ENCODE data around the gene RPTN.
"Not testable (repeated sequence)": the region's sequence is repeated elsewhere in the genome, so short reads cannot be mapped to it uniquely, and the experiment has no call there.

Gene RPTN

DNA sequence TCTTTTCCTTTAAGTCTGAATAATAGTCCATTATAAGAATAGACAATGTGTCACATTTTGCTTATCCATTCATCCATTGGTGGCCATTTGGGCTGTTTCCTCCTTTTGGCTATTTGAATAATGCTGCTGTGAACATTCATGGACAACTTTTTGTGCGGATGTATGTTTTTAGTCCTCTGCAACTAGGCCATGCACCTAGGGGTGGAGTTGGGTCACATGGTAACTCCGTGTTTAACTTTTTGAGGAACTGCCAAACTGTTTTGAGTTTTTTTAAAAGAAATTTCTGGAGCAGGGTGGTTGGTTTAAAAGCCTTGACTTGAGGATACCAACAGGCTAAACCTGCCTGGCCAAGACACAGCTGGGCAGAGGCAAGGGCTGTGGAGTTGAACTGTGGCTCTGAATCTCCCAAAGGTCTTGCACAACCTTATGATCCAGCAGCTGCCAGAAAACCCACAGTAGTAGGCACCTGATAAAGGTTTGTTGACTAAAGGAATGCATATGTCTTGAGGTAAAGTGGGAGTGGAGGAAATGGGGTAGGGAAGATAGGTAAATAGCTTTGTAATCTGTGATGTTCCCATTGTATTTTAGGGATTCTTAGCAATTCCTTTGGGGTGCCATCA lies 5.6 kb upstream of the RPTN start:
- no peak for DNase-seq (ENCODE audit: low spot score)

DNA sequence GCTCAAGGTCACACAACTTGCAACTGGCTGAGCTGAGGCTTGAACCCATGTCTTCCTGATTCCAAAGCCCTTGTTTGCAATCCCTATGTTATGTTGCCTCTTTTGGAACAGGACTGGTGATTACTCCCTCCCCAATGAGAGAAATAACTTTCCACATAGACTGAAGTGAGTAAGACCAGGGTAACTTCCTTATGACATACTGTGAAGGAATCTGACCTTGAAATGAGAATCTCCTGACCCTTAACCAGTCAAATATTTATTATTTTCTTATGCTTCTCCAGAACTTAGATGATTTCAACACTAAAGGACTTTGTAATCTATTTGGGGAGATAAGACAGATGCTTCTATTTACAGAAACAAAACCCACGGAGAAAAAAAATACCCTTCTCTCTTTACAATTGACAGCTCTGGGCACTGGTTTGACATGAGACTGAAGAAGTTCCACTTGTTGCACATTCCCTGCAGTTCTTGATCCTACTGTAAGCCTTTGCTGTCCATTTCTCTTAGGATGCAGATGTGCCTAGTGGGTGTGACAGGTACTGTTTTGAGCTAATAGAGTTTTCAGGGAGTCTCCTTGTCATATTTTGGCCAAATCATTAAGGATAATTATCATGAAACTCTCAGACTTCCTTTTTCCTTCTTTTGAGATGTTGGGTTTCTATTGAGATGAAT lies 3.9 kb upstream of the RPTN start:
- DNase-seq (ENCODE audit: low spot score) = no peak

GRCh38 chr1:152160576-152160975 lies 1.5 kb upstream of the RPTN start:
- no peak for DNase-seq (ENCODE audit: low spot score)

GRCh38 chr1:152153996-152154395 lies 5.0 kb downstream of the RPTN start:
- DNase-seq (ENCODE audit: low spot score) = no peak

- no peak for DNase-seq (ENCODE audit: low spot score)
These were observed 7.4 kb downstream of the RPTN start for GRCh38 chr1:152151646-152152045.

DNA sequence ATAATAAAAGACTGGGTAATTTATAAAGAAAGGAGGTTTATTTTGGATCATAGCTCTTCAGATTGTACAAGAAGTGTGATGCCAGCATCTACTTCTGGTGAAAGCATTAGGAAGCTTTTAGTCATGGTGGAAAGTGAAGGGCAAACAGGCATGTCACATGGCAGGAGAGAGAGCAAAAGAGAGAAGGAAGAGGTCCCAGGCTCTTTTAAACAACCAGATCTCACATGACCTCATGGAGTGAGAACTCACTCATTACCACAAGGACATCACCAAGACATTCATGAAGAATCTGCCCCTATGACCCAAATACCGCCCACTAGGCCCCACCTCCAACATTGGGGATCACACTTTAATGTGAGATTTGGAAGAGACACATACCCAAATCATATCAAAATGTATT lies 10.0 kb downstream of the RPTN start:
- no peak for DNase-seq (ENCODE audit: low spot score)

GRCh38 chr1:152148051-152148450 lies 11.0 kb downstream of the RPTN start:
- DNase-seq (ENCODE audit: low spot score) = no peak

DNA sequence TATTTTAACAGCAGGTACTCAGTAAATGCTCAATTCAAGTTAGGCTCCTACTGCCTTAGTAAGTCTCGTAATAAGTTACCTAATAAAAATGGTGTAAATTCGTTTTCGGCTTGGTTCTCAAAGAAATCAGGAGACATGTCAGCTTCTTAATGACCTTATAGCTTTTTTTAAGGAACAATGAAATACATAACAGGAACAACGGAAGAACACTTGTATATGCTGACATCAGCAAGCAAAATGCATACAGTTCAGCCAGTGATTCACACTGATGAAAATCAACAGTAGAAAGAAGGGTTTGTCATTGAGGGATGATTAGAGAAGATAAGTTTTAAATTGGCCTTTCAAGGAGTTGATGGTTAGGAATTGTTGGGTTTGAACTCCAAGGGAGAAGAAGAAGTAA lies 13.3 kb downstream of the RPTN start:
- DNase-seq (ENCODE audit: low spot score) = no peak

DNA sequence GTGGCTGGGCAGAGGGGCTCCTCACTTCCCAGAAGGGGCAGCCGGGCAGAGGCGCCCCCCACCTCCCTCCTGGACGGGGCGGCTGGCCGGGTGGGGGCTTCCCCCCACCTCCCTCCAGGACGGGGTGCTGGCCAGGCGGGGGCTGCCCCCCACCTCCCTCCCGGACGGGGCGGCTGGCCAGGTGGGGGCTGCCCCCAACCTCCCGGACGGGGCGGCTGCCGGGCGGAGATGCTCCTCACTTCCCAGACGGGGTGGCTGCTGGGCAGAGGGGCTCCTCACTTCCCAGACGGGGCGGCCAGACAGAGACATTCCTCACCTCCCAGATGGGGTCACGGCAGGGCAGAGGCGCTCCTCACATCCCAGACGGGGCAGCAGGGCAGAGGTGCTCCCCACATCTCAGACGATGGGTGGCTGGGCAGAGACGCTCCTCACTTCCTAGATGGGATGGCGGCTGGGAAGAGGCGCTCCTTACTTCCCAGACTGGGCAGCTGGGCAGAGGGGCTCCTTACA lies 14.3 kb downstream of the RPTN start:
- not testable (repeated sequence) for DNase-seq (ENCODE audit: low spot score)

GRCh38 chr1:152143150-152143887 lies 15.7 kb downstream of the RPTN start:
- DNase-seq (ENCODE audit: low spot score) = no peak

DNA sequence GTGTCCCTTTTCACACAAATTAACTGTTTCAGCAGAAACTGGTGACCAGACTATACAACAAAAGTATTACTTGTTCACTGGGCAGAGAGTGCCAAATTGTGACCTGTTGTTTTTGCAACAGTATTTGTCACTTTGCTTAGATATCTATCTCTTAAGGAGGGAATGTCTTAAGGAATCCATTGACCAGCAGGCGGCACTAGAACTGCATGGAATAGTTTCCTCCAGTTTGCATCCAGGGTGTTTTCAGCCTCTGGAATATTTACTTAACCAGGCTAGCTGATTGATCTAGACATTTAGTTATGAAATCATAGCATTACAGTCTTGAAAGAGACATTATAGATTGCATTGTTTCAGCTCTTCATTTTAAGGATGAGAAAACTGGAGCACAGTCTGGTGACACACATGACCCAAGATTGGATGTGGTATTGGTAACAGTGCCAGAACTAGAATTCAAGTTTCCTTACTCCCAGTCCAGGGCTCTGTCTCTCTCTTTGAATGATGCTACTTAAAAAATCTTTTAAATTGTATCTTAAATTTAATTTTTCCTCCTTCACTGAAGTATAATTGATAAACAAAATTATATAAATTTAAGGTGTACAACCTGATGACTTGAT lies 16.9 kb downstream of the RPTN start:
- peak; percentile 49 for DNase-seq (ENCODE audit: low spot score)

- DNase-seq (ENCODE audit: low spot score) = no peak
These were observed 21.8 kb downstream of the RPTN start for GRCh38 chr1:152137215-152137614.

DNA sequence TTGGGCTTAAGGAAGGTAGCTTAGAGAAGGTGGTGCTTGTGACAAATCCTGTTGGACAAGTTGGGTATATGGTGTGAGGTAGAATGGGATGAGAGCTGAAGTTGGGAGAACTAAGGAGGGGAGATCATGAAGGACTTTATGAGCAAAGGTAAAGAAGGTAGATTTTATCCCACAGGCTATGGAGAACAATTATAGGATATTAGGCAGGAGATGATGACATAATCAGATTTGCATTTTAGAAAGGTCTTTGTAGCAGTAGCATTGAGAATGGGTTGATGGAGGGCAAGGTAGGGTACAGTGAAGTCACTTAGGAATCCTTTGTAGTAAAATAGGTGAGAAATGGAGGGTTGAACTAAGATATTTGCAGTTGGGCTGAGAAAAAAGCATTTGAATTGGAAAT lies 28.8 kb downstream of the RPTN start:
- DNase-seq (ENCODE audit: low spot score) = no peak

- no peak for DNase-seq (ENCODE audit: low spot score)
These were observed 31.4 kb downstream of the RPTN start for GRCh38 chr1:152127673-152128072.

DNA sequence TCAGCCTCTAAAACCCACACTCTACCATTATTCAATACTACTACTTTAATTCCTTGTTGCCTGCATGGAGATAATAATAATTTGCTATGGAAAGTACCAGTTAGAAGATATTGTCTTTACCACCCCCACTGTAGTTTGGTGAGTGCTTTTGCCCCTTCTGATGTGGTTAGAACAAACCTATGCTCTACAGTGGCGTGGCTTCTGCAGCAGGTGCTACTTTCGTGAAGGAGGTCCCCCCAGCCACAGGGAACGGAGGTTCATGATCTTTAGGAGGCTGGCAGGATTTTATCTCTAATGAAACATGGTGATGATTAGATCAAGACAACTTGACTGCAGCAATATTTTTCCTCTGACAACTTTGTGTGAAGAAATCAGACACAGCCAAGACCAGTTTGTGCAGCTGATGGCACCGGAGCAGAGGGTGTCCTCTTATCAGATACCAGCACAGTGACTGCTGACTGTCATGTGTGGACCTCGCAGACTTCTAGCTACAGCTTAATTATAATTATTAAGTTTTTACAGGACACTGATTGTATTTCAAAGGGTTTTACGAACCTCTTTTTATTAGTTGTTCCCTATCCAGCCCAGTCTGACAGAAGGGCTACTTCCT lies 33.1 kb downstream of the RPTN start:
- DNase-seq (ENCODE audit: low spot score) = no peak

GRCh38 chr1:152118915-152119314 lies 40.1 kb downstream of the RPTN start:
- no peak for DNase-seq (ENCODE audit: low spot score)

DNA sequence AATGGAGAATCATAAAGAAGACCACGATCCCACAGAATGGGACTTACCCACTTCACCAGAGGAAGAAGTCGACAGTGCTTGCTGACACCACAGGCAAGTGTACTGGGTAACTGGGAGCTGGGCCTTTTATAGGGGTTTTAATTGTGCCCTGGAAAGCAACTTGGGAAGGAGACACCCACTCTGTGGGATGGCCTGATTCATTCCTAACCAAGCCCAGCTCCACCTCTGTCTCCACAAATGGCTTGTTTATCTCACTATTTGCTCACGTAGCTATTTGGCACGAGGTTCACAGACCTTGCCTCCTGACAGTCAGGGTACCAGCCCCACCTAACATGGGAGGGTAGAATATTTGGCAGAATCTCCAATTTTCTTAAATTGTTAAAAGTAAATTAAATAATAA lies 43.7 kb downstream of the RPTN start, which contains the start of gene TCHH:
Gene TCHH (minus strand): TSS at position 101 of the 400 bp plus-strand sequence. CDS start 1,364 bp downstream, outside the sequence.
- DNase-seq (ENCODE audit: low spot score) = no peak

DNA sequence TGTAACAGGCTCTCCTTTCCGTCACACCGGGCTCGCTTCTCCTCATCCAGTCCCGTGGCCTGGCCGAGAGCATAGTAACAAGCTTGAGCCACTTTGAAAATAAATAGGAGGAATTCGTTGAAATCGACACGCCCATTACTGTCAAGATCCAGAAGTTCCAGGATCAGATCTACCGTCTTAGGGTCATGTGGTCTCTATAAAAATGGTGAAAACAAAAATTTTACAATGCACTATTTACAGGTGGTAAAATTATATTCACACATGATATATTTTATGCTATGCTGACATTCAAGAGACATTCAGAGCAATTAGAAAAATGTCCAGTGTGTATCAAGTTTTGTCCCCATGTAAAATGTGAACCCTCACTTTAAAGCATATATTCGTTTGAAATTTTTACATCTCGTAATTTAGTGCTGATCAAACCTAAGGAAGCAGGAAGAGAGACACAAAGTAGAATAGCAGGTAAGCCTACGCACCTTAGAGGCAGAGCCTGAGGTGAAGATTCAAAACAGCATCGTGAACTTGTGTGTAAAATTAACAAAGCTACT lies 46.1 kb downstream of the RPTN start:
- no peak for DNase-seq (ENCODE audit: low spot score)

- DNase-seq (ENCODE audit: low spot score) = peak; percentile 60
These were observed 46.7 kb downstream of the RPTN start for GRCh38 chr1:152112101-152112884.

DNA sequence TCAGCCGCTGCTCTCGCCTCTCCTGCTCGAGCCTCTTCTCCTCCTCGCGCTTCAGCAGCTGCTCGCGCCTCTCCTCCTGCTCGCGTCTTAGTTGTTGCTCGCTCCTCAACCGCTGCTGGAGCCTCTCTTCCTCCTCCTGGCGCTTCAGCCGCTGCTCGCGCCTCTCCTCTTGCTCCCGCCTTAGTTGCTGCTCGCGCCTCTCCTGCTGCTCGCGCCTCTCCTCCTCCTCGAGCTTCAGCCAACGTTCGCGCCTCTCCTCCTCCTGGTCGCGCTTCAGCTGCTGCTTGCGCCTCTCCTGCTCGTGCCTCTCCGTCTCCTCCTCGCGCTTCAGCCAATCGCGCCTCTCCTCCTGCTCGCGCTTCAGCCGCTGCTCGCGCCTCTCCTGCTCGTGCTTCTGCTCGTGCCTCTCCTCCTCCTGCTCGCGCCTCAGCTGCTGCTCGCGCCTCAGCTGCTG lies 47.5 kb downstream of the RPTN start:
- DNase-seq (ENCODE audit: low spot score) = peak; percentile 71

All from ecto neural progenitor cell (in vitro differentiated cells).